Esophagus muscularis mucosa (tissue), 4 donors: ENCODE measurements around the gene IGFBP2. TPM values are rescaled to one million over a fixed set of nuclear protein-coding genes. Genes with fewer than 3 reads are reported as not detected.

Experiments
- DNase-seq: peaks from one replicate; pipeline ENCODE4 v3.0.0-alpha.2; 2017; ENCODE audit errors: extremely low spot score
- H3K27ac ChIP-seq, 4 donors: fragments of 200-600 bp; sonication (generic); replicated peaks in 1 of 4; 1 replicate in 3 of 4; 2 replicates in 1 of 4; pipeline ENCODE4 v1.5.1; 2016 to 2019; ENCODE audit warnings: mild to moderate bottlenecking in 1 of 4
- H3K27me3 ChIP-seq, 4 donors: fragments of 200-600 bp; sonication (generic); one replicate each; pipeline versions ENCODE4 v1.5.1 to v1.6.0; 2016 to 2019
- H3K36me3 ChIP-seq, 4 donors: fragments of 200-600 bp; sonication (generic); one replicate each; pipeline ENCODE4 v1.5.1; 2016 to 2019
- H3K4me1 ChIP-seq, 4 donors: fragments of 200-600 bp; sonication (generic); one replicate each; pipeline ENCODE4 v1.5.1; 2016 to 2019
- H3K4me3 ChIP-seq, 4 donors: fragments of 200-600 bp; sonication (generic); 1 replicate in 2 of 4; 2 replicates in 2 of 4; pipeline ENCODE4 v1.5.1; 2016 to 2019; ENCODE audit warnings: mild to moderate bottlenecking in 4 of 4, moderate library complexity in 1 of 4
- H3K9me3 ChIP-seq, 4 donors: fragments of 200-600 bp; sonication (generic); 1 replicate in 3 of 4; 2 replicates in 1 of 4; pipeline ENCODE4 v1.5.1; 2016 to 2019
- EP300 ChIP-seq: sonication (generic); formaldehyde crosslinking; IDR thresholded peaks from one replicate; pipeline ENCODE4 v1.6.1; 2017; ENCODE audit warnings: antibody characterized with exemption
- POLR2A ChIP-seq: fragments of 450-650 bp; IDR thresholded peaks from one replicate; pipeline ENCODE4 v1.6.1; 2017; ENCODE audit warnings: antibody characterized with exemption, moderate library complexity, mild to moderate bottlenecking, low read depth
- POLR2AphosphoS5 ChIP-seq, 2 donors: sonication (generic); formaldehyde crosslinking; IDR thresholded peaks; one replicate each; pipeline ENCODE4 v1.6.1; 2017; ENCODE audit warnings: antibody characterized with exemption in 2 of 2
- WGBS: methylation state at CpG from one replicate; pipeline ENCODE4 v1.1.5; 2018; 5-methylcytosine and 5-hydroxymethylcytosine counted together
- intact Hi-C: fragments of 100-400 bp; cut with DNase I; formaldehyde crosslinking; loops from one replicate; pipeline ENCODE4 v1.15.1; 2023
- total RNA-seq, 4 donors: library from RNA; depleted of rRNA; stranded (reverse); fragments of >200 nt; gene quantifications; one replicate each; pipeline versions ENCODE4 v1.1.0 to v1.2.1, GENCODE V29; 2016
- TF ChIP-seq, protein P1 (sequence below), 3 experiments: fragments of 200-600 bp in 2 of 3; fragments of 450-650 bp in 1 of 3; sonication (generic) in 2 of 3; IDR thresholded peaks; one replicate each; pipeline ENCODE4 v1.5.1; 2017 to 2019; ENCODE audit warnings: antibody characterized with exemption in 3 of 3, mild to moderate bottlenecking in 2 of 3, moderate library complexity in 1 of 3

Gene IGFBP2
- total RNA-seq, 4 donors from 2014 or later: 188 to 446 (median 280) TPM

DNA sequence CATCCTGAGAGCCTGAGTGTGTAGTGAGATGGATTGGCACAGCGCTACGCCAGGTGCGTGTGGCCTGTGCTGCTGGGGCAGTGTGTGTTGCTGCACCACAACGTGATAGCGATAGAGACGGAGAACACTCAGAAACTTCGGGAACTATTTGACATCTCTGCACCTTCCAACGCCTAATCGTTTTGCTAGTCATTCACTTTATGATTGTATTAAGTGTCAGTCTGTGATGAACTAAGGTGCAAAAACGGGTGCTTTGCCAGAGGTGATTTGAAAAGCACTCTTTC lies 26.0 kb upstream of the IGFBP2 start:
- H3K4me3 ChIP-seq: no peak overlapping the region
- intact Hi-C loops: no loop called here
- H3K9me3 ChIP-seq: no peaks in the 10 kb centered on the region
- no peak for DNase-seq
- H3K27ac ChIP-seq: no peak overlapping the region
- WGBS: 93% methylated on average over 10 of the region's 10 CpGs
- TF ChIP-seq, protein P1, sequence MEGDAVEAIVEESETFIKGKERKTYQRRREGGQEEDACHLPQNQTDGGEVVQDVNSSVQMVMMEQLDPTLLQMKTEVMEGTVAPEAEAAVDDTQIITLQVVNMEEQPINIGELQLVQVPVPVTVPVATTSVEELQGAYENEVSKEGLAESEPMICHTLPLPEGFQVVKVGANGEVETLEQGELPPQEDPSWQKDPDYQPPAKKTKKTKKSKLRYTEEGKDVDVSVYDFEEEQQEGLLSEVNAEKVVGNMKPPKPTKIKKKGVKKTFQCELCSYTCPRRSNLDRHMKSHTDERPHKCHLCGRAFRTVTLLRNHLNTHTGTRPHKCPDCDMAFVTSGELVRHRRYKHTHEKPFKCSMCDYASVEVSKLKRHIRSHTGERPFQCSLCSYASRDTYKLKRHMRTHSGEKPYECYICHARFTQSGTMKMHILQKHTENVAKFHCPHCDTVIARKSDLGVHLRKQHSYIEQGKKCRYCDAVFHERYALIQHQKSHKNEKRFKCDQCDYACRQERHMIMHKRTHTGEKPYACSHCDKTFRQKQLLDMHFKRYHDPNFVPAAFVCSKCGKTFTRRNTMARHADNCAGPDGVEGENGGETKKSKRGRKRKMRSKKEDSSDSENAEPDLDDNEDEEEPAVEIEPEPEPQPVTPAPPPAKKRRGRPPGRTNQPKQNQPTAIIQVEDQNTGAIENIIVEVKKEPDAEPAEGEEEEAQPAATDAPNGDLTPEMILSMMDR (IDR thresholded peaks at IDR 0.05): no peak
- TF ChIP-seq POLR2AphosphoS5 (IDR thresholded peaks at IDR 0.05) (no peak), POLR2A (no peak), EP300 (no peak)
- H3K27me3 ChIP-seq: no peaks in the 10 kb centered on the region
- peaks cover 0 to 4% (median 2%) of the 10 kb centered on the region in 4 donors for H3K4me1 ChIP-seq
- no peaks in the 10 kb centered on the region for H3K36me3 ChIP-seq

DNA sequence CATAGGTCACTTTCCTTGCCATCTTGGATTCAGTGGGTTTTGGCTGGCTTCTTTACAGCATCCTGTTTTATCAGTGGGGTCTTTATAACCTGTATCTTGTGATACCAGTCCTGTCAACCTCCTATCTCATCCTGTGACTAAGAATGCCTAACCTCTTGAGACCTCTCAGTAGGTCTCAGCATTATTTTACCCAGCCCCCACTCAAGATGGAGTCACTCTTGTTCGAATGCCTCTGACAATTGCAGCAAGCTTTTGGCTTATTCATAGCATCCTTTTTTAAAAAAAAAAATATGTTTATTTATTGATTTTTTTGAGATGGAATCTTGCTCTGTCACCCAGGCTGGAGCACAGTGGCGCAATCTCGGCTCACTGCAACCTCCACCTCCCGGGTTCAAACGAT lies 24.7 kb upstream of the IGFBP2 start:
- Histone ChIP-seq H3K36me3 (no peaks in the 10 kb centered on the region), H3K27me3 (no peaks in the 10 kb centered on the region), H3K27ac (no peak overlapping the region), H3K4me1 (peaks cover 0 to 4% (median 2%) of the 10 kb centered on the region in 4 donors), H3K4me3 (no peak overlapping the region), H3K9me3 (no peaks in the 10 kb centered on the region)
- WGBS: 96% methylated on average over 5 of the region's 5 CpGs
- TF ChIP-seq POLR2AphosphoS5 (IDR thresholded peaks at IDR 0.05): no peak
- no peak for TF ChIP-seq POLR2A
- TF ChIP-seq, protein P1 (IDR thresholded peaks at IDR 0.05): no peak
- TF ChIP-seq EP300: no peak
- intact Hi-C loops: no loop called here
- no peak for DNase-seq

DNA sequence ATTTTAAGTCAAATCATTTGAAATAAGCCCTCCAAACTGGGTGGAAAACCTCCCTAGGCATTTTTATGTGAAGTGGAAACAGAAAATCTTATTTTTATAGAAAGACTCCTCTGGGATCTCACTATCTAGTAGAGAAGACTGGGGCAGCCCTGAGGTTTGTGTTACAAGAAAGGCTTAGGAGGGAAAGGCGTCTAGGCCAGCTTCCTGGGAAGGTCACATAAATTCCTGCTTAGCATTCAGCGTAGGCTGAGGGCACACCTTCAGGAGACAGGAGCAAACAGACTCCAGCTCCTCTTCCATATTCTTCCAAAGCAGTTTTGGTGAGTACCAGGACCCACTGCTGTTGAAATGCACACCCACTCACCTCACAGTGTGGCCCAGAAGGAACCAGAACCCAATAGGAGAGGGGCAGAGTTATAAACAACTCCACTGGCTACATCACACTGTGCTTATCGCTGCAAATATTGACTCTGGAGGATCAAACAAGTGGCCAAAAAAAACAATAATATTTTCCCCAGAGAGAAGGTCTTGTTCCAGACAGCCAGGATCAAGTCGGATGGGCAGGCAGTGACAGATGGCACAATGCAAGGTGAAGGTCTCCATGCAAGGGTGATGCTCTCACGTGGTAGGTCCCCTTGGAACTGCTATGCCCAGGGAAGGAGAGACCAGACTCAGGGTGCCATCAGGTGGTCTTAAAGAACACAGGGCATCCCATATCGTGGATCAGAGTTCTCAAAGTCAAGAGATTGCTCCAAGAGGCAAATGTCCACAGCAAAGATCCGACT lies 17.7 kb upstream of the IGFBP2 start:
- Histone ChIP-seq H3K36me3 (no peaks in the 10 kb centered on the region), H3K4me3 (no peak overlapping the region), H3K27me3 (no peaks in the 10 kb centered on the region), H3K4me1 (peaks cover 0 to 18% (median 11%) of the 10 kb centered on the region in 4 donors), H3K27ac (no peak overlapping the region), H3K9me3 (no peaks in the 10 kb centered on the region)
- TF ChIP-seq, protein P1 (IDR thresholded peaks at IDR 0.05): no peak
- 86% methylated on average over 7 of the region's 7 CpGs for WGBS
- intact Hi-C loops: no loop called here
- DNase-seq: no peak

DNA sequence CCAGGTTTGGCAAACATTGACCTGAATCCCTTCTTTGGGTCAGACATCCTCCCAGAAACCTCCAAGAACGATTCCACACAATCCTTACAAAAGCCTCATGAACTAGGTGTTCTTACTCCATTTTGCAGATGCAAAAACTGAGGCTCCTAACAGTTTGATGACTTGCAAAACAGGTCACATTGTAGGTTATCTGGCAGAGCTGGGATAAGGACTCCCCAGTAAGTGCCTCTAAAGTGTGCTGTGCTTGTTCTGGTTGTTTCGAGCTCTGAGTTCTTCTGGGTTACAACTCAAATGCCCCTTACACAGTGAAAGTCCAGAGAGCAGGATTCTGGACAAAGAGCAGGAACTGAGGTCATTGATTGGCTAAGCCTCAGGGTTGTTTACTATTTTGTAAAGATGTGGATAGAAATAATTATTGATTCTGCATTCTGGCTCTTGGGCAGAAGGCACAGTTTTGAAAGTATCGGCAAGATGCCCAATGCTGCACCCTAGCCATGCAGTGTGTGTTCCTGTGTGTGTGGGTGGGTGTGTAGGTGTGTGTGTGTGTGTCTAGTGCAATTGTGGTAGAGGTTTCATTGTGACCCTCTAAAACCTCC lies 17.0 kb upstream of the IGFBP2 start:
- DNase-seq: no peak
- Histone ChIP-seq H3K27ac (no peak overlapping the region), H3K9me3 (no peaks in the 10 kb centered on the region), H3K27me3 (no peaks in the 10 kb centered on the region), H3K4me3 (no peak overlapping the region), H3K36me3 (no peaks in the 10 kb centered on the region), H3K4me1 (peaks cover 5 to 25% (median 18%) of the 10 kb centered on the region in 4 donors)
- WGBS: 94% methylated on average over 3 of the region's 3 CpGs
- TF ChIP-seq EP300 (no peak), POLR2AphosphoS5 (IDR thresholded peaks at IDR 0.05) (no peak), POLR2A (no peak)
- TF ChIP-seq, protein P1 (IDR thresholded peaks at IDR 0.05): no peak
- intact Hi-C loops: no loop called here
